Measurements from ENCODE around the gene C6orf62. TPM values are rescaled to one million over a fixed set of nuclear protein-coding genes. Genes with fewer than 3 reads are reported as not detected.

The C6orf62 gene
- total and polyA plus RNA-seq, 2 of the 4 experiments (the other 2 are of a cell fraction): 47.5 to 50.7 TPM

- no peak overlapping the region for H3K27ac ChIP-seq (ENCODE audit: insufficient read depth, low read length)
- no peak overlapping the region for H4K8ac ChIP-seq (ENCODE audit: low read depth in 2 of 2, low read length in 2 of 2)
- H3K4me2 ChIP-seq (ENCODE audit: low read depth, low read length): peak overlapping the region; percentile 99
- intact Hi-C loops (cut with micrococcal nuclease): loop anchor here (5.0 to 10.0 kb wide), 2 partner anchors 136 to 354 kb away; no protein-coding TSS in a partner anchor
- no peaks in the 10 kb centered on the region for H3K9me3 ChIP-seq (ENCODE audit: control insufficient read depth, insufficient read depth, low read length)
- H3K23ac ChIP-seq (ENCODE audit: low read depth, low read length): peak overlapping the region; percentile 67; the same call in 1 of the 2 replicates
- H3K9me1 ChIP-seq (ENCODE audit: insufficient read depth, low read length): no peaks in the 10 kb centered on the region
- in situ Hi-C loops (cut with MboI; ENCODE audit: low sequenced_read_pairs): no loop called here
- no peaks in the 10 kb centered on the region for H3K4me1 ChIP-seq (ENCODE audit: control insufficient read depth, insufficient read depth, low read length)
- CTCF ChIA-PET: interaction anchor here (1.3 kb wide), 1 partner anchor 25 kb away, joined by 4 read pairs; no protein-coding TSS in a partner anchor
- peak overlapping the region; percentile 33; the same call in 1 of the 2 replicates for H3K14ac ChIP-seq (replicated peaks; ENCODE audit: low read depth, low read length)
- DNase-seq (no peak), ATAC-seq (ENCODE audit: low read depth) (no peak)
- no peak overlapping the region for H4K91ac ChIP-seq (ENCODE audit: insufficient read depth, low read depth, low read length)
- H3K4ac ChIP-seq (ENCODE audit: low read depth, low read length): no peak overlapping the region
- H3K36me3 ChIP-seq (ENCODE audit: control insufficient read depth, insufficient read depth, low read length): peaks cover 21% of the 10 kb centered on the region
- no peak overlapping the region for H3K18ac ChIP-seq (ENCODE audit: low read depth, low read length)
- H2BK20ac ChIP-seq (ENCODE audit: low read depth, low read length): no peak overlapping the region
- H2AFZ ChIP-seq (replicated peaks; ENCODE audit: low read length, poor library complexity): no peak overlapping the region
- dilution Hi-C loops (cut with HindIII; ENCODE audit: low sequenced_read_pairs, unreplicated experiment): no loop called here
- no peak overlapping the region for H4K5ac ChIP-seq (ENCODE audit: low read depth, low read length)
- H2AK5ac ChIP-seq (ENCODE audit: low read depth, low read length): no peak overlapping the region
- no peak overlapping the region for H2BK15ac ChIP-seq (ENCODE audit: low read depth, low read length)
- H2BK120ac ChIP-seq (ENCODE audit: low read depth, low read length): no peak overlapping the region
- no peak overlapping the region for H2BK5ac ChIP-seq (ENCODE audit: low read depth, low read length, poor library complexity, severe bottlenecking)
- H3K4me3 ChIP-seq (ENCODE audit: insufficient read depth, low read depth, low read length): peak overlapping the region; percentile 98
- H3K9ac ChIP-seq (ENCODE audit: low read depth, low read length): peak overlapping the region; percentile 99; the same call in 1 of the 2 replicates
- H4K20me1 ChIP-seq (ENCODE audit: insufficient read depth, low read length): peaks cover 60% of the 10 kb centered on the region
- H3K56ac ChIP-seq (ENCODE audit: extremely low read depth, insufficient read depth, low read length): no peak overlapping the region
- H3K27me3 ChIP-seq (ENCODE audit: control insufficient read depth, insufficient read depth, low read length): no peaks in the 10 kb centered on the region
- no TSS peak for BruUV-seq (replicated peaks)
- WGBS, 2 experiments (ENCODE audit: extremely low coverage in 2 of 2, insufficient read length in 1 of 2): no CpG with 5 or more reads among the region's 8 CpGs
- H3K79me1 ChIP-seq (ENCODE audit: low read depth in 1 of 2, low read length in 2 of 2): peaks cover 0 to 11% of the 10 kb centered on the region in 2 experiments; a peak in 1 of 4 replicates
- H2AK9ac ChIP-seq (replicated peaks; ENCODE audit: low read depth, low read length, poor library complexity): no peak overlapping the region
- POLR2A ChIA-PET (ENCODE audit: unreplicated experiment): interaction anchor here (0.5 to 0.9 kb wide), 2 partner anchors 24 to 167 kb away, joined by 3 to 18 read pairs; no protein-coding TSS in a partner anchor
- no peak for TF ChIP-seq SMC3 (IDR thresholded peaks at IDR 0.05; ENCODE audit: low read depth, low read length)
- TF ChIP-seq CEBPB (IDR thresholded peaks at IDR 0.05; ENCODE audit: low read depth, low read length): no peak
- no peak for TF ChIP-seq POLR2A (IDR thresholded peaks at IDR 0.05; ENCODE audit: low read depth, low read length)
- no peak for TF ChIP-seq RFX5 (IDR thresholded peaks at IDR 0.05; ENCODE audit: low read depth, low read length)
- no peak for TF ChIP-seq USF2 (IDR thresholded peaks at IDR 0.05; ENCODE audit: low read depth, low read length)
- no peak for TF ChIP-seq NFE2L2 (IDR thresholded peaks at IDR 0.05; ENCODE audit: low read depth, low read length)
- TF ChIP-seq MXI1 (IDR thresholded peaks at IDR 0.05; ENCODE audit: borderline replicate concordance, low read depth, low read length): no peak
- TF ChIP-seq ELK1 (IDR thresholded peaks at IDR 0.05; ENCODE audit: borderline replicate concordance, low read depth, low read length): no peak
- TF ChIP-seq RCOR1 (IDR thresholded peaks at IDR 0.05; ENCODE audit: insufficient replicate concordance, low read length): no peak
- TF ChIP-seq RAD21 (IDR thresholded peaks at IDR 0.05; ENCODE audit: low read length): no peak
- TF ChIP-seq BHLHE40 (IDR thresholded peaks at IDR 0.05; ENCODE audit: low read depth, low read length): no peak
- TF ChIP-seq, protein P1, sequence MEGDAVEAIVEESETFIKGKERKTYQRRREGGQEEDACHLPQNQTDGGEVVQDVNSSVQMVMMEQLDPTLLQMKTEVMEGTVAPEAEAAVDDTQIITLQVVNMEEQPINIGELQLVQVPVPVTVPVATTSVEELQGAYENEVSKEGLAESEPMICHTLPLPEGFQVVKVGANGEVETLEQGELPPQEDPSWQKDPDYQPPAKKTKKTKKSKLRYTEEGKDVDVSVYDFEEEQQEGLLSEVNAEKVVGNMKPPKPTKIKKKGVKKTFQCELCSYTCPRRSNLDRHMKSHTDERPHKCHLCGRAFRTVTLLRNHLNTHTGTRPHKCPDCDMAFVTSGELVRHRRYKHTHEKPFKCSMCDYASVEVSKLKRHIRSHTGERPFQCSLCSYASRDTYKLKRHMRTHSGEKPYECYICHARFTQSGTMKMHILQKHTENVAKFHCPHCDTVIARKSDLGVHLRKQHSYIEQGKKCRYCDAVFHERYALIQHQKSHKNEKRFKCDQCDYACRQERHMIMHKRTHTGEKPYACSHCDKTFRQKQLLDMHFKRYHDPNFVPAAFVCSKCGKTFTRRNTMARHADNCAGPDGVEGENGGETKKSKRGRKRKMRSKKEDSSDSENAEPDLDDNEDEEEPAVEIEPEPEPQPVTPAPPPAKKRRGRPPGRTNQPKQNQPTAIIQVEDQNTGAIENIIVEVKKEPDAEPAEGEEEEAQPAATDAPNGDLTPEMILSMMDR (conservative IDR thresholded peaks at IDR 0.05; ENCODE audit: low read depth, low read length): no peak
- TF ChIP-seq CHD1 (IDR thresholded peaks at IDR 0.05; ENCODE audit: low read depth, low read length): no peak
- TF ChIP-seq MAFK (IDR thresholded peaks at IDR 0.05; ENCODE audit: low read depth, low read length): no peak
- TF ChIP-seq FOS (IDR thresholded peaks at IDR 0.05; ENCODE audit: low read depth, low read length): no peak
Measured at GRCh38 chr6:24718449-24719124, 367 bp downstream of the C6orf62 start.

Data from IMR-90 (cell line).